Epithelial cell of proximal tubule (primary cell): ENCODE results near the gene STK33. TPM values are rescaled to one million over a fixed set of nuclear protein-coding genes. Genes with fewer than 3 reads are reported as not detected.

Experiments used
- DNase-seq: peaks from one replicate; pipeline ENCODE4 v3.0.0-alpha.2; 2011; ENCODE audit warnings: low read depth
- H3K4me3 ChIP-seq: 2 replicates; pipeline ENCODE4 v1.5.1; 2011; ENCODE audit warnings: low read depth, mild to moderate bottlenecking, low read length
- total RNA-seq: library from RNA; depleted of rRNA; stranded (reverse); fragments of >200 nt; gene quantifications from 2 replicates; pipeline ENCODE4 v1.2.3, GENCODE V29; 2015
- TF ChIP-seq, protein P1 (sequence below): conservative IDR thresholded peaks from 2 replicates; pipeline ENCODE4 v1.5.1; 2012; ENCODE audit warnings: low read depth, mild to moderate bottlenecking, low read length

STK33 gene
- total RNA-seq, 1 donor from 2014 or later = 14.4 TPM

DNA sequence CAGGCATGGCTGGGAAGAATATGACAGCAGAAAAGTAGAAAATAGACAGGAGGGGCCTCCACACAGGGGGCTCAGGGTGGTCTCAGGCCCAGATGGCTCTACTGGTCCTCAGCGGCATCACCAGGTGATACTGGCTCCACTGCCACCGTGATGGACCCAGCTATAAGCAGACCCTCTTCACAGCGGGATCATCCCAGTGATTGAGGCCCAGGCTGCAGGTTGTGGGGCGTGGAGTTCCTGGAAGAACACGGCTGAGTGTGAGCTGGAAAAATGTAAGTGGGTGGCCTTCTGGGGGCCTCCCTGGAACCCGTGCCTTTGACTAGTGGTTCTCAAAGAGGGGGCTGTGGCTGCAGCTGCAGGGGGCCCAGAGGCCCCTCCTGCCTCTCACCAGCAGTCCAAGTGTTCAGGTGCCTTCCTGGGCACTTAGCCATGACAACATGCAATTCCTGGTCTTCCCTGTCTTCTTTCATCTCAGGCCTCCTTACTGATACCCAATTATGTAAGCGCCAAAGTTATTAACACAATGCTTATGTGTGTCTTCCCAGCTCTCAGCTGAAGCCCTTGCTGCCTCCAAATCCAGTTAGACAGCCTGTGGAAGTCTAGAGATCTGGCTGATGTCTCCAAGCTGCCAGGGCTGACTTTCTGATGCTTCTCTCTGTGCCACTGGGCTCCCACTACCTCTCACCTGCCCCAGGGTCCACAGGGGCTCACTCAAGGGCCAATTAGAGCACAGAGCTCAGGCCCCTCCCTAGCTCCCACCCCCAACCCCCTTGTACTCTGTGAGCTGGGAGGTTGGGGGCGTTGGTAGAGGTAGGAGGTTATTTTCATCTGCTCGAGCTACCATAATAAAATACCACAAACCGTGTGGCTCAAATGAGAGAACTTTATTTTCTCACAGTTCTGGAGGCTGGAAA lies 220.3 kb downstream of the STK33 start:
- no peak for DNase-seq
- H3K4me3 ChIP-seq = no peak overlapping the region
- TF ChIP-seq, protein P1, sequence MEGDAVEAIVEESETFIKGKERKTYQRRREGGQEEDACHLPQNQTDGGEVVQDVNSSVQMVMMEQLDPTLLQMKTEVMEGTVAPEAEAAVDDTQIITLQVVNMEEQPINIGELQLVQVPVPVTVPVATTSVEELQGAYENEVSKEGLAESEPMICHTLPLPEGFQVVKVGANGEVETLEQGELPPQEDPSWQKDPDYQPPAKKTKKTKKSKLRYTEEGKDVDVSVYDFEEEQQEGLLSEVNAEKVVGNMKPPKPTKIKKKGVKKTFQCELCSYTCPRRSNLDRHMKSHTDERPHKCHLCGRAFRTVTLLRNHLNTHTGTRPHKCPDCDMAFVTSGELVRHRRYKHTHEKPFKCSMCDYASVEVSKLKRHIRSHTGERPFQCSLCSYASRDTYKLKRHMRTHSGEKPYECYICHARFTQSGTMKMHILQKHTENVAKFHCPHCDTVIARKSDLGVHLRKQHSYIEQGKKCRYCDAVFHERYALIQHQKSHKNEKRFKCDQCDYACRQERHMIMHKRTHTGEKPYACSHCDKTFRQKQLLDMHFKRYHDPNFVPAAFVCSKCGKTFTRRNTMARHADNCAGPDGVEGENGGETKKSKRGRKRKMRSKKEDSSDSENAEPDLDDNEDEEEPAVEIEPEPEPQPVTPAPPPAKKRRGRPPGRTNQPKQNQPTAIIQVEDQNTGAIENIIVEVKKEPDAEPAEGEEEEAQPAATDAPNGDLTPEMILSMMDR = no peak

DNA sequence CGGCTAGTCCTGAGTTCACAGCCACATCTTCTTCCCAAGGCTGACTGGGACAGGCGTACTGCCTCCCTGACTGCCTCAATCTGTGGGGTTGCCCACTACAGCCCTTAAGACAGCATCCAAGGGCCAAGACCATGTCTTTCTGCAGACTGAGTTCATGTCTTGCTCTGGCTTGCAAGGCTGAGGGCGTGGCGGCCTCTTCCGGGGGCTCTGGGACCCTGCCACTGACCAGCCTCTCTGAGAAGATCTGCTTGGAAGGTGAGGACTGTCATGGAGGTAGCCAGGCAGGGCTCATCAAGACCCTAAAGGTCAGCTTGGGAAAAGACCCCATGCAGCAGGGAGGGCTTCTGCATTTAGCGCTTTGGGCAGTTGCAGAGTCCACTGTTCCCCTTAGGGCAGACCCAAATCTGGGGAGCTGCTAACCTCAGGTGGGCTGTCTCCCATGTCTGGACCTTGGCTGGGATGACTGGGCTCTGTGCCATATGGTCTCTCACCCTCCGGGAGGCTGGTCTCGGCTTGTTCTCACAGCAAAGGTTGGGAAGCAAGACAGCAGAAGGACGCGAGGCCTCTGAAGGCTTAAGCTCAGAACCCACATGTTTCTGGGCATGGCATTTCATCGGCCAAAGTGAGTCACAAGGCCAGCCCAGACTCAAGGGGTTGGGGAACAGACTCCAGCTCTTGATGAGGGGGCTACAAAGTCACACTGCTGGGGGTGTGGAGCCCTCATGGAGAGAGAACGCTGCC lies 221.2 kb downstream of the STK33 start:
- DNase-seq = no peak
- H3K4me3 ChIP-seq = no peak overlapping the region
- TF ChIP-seq, protein P1 = no peak

DNA sequence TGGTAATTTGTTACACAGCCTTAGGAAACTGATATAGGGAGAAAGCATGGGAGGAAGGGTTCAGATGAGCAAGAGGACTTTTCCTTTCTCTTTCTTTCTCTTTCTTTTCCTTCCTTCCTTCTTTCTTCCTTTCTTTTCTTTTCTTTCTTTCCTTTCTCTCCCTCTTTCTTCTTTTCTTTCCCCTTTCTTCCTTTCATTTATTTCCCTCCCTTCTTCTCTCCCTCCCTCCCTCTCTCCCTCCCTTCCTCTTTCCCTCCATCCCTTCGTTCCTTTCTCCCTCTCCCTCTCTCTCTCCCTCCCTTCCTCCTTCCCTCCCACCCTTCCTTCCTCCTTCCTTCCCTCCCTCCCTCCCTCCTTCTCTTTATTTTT lies 222.5 kb downstream of the STK33 start:
- TF ChIP-seq, protein P1 = no peak
- DNase-seq = no peak
- no peak overlapping the region for H3K4me3 ChIP-seq

DNA sequence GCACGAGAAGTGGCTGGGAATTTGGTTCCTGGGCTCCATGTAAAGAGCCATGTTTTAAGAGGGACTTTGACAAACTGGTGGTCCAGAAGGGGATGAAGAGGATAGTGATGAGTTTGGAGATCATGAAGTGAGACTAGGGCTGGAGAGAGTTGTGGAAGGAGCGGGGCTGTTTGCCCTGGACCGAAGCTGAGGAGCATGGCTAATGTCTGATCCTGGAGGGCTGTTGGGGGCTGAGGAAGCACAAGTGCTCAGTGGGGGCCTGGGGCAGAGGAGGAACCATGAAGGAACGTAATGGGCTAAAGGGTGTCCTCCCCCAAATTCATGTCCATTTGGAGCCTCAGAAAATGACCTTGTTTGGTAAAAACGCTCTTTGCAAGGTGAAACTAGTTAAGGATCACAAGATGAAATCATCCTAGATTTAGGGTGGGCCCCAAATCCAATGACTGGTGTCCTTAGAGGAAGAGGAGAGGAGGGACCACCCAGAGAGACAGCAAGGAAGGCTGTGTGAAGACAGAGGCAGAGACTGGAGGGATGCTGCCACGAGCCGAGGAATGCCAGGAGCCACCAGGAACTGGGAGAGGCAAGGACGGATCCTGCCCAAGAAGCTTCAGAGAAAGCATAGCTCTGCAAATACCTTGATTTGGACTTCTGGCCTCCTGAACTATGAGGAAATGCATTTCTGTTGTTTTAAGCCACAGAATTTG lies 223.1 kb downstream of the STK33 start:
- DNase-seq = no peak
- no peak overlapping the region for H3K4me3 ChIP-seq
- TF ChIP-seq, protein P1 = no peak

DNA sequence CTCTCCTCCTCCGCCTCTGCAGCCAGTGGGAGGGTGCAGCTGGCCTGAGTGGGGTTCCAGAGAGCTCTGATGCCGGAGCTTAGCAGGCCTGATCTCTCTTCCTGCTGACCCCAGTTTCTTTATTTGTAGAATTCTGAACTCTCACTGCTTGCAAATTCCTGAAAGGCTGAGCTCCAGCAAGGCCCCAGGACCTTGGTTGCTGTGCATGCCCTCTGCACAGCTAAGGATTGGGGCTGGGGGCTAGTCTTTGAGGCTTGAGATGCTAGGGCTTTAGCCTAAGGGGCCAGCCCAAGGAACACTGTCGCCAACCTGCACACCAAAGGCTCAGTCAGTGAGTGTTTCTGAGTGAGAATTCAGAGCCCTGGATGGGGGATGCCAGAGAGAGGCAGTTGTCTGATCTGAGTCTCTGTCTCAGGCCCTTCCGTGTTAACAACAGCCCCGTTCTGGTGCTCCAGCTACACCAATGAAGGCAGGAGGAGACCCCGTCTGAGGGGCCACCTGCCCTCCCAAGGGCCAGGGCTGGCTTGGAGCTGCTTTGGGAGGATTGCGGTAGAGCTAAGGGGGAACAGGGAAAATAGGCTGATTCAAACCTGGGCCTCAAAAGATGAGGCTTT lies 224.3 kb downstream of the STK33 start:
- no peak for DNase-seq
- H3K4me3 ChIP-seq = no peak overlapping the region
- TF ChIP-seq, protein P1 = no peak

DNA sequence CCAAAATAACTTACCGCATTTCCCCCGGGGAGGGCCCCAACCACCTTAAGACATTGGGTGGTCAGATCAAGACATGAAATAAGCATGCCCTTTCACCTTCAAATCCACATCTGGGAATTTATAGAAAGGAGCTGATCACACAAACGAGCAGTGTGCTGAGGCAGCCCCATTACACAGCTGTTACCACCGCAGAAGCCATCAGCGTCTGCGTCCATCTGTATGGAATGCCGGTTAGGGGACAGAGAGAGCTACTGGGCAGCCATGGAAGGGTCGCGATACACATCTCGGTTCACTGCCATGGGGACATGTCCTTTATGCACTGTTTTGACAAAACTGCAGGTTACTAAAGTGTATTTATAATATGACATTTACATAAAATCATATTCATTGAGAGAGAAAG lies 225.3 kb downstream of the STK33 start:
- TF ChIP-seq, protein P1 = no peak
- DNase-seq = no peak
- H3K4me3 ChIP-seq = no peak overlapping the region
